ENCODE results near the gene GEMIN5. TPM values are rescaled to one million over a fixed set of nuclear protein-coding genes. Genes with fewer than 3 reads are reported as not detected.

GEMIN5 gene
- polyA plus RNA-seq, 1 of the 3 experiments (the other 2 are of a cell fraction) = 6.6 TPM

- no peak for TF ChIP-seq REST (IDR thresholded peaks at IDR 0.05; ENCODE audit: low read depth, low read length)
- TF ChIP-seq YY1 (IDR thresholded peaks at IDR 0.05; ENCODE audit: low read depth) = no peak
- TF ChIP-seq TCF12 (IDR thresholded peaks at IDR 0.05) = no peak
- no peak for TF ChIP-seq RXRA (IDR thresholded peaks at IDR 0.05; ENCODE audit: borderline replicate concordance, low read depth)
Measured at GRCh38 chr5:154956712-154957111, 18.7 kb upstream of the GEMIN5 start (continued).

DNA sequence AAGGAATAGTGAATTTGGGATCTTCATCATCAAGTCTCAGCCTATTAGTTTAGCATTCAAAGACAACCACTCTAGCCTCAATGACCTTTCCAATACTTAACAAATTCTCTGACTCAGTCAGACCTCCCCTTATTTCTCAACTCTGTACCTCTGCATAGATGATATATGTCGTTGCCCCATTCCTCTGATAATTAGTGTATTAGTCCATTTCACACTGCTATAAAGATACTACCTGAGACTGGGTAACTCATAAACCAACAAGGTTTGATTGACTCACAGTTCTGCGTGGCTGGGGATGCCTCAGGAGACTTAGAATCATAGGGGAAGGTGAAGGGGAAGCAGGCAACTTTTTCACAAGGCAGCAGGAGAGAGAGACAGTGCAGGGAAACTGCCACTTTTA is 11.8 kb upstream of the GEMIN5 start:
- Histone ChIP-seq H3K4me1 (ENCODE audit: control insufficient read depth in 1 of 2, insufficient read depth in 2 of 2, low read depth in 1 of 2, low read length in 1 of 2) (no peaks in the 10 kb centered on the region), H3K9ac (no peak overlapping the region), H3K9me3 (no peaks in the 10 kb centered on the region), H3K79me2 (ENCODE audit: insufficient read depth) (peaks cover 72% of the 10 kb centered on the region), H3F3A (replicated peaks; ENCODE audit: insufficient read depth) (peaks cover 4% of the 10 kb centered on the region), H3K9me2 (no peaks in the 10 kb centered on the region), H3K27ac (ENCODE audit: low read depth in 2 of 2, low read length in 1 of 2) (no peak overlapping the region), H4K20me1 (ENCODE audit: insufficient read depth) (peaks cover 5% of the 10 kb centered on the region; the same call in 1 of the 2 replicates), H3K27me3 (ENCODE audit: insufficient read depth) (no peaks in the 10 kb centered on the region), H3K36me3 (replicated peaks in 1 of 2; ENCODE audit: control insufficient read depth in 1 of 2, insufficient read depth in 2 of 2, low read length in 1 of 2) (peaks cover 5 to 7% of the 10 kb centered on the region in 2 experiments), H2AFZ (ENCODE audit: low read depth) (no peak overlapping the region), H3K4me2 (no peak overlapping the region), H3K4me3 (ENCODE audit: low read depth in 2 of 2, low read length in 1 of 2) (no peak overlapping the region)
- POLR2A ChIA-PET = no interaction called here
- DNase-seq = no peak
- 89% methylated on average over 2 of the region's 2 CpGs for WGBS (ENCODE audit: low lambda C conversion rate)
- no peak for TF ChIP-seq JUND (IDR thresholded peaks at IDR 0.05)
- no peak for TF ChIP-seq MXI1 (IDR thresholded peaks at IDR 0.05; ENCODE audit: low read depth, low read length)
- TF ChIP-seq USF1 (IDR thresholded peaks at IDR 0.05; ENCODE audit: borderline replicate concordance, low read depth) = no peak
- TF ChIP-seq GATA2 (CRISPR knock-in tag; IDR thresholded peaks at IDR 0.05) = no peak
- TF ChIP-seq TEAD4 (IDR thresholded peaks at IDR 0.05; ENCODE audit: borderline replicate concordance, insufficient read depth) = no peak
- no peak for TF ChIP-seq TAF1 (IDR thresholded peaks at IDR 0.05; ENCODE audit: borderline replicate concordance, low read depth, low read length)
- TF ChIP-seq POLR2AphosphoS5 (IDR thresholded peaks at IDR 0.05; ENCODE audit: low read depth, low read length) = no peak
- TF ChIP-seq EP300 (IDR thresholded peaks at IDR 0.05; ENCODE audit: borderline replicate concordance in 1 of 2, low read depth in 1 of 2, low read length in 1 of 2) = no peak
- no peak for TF ChIP-seq MEF2A (IDR thresholded peaks at IDR 0.05; ENCODE audit: borderline replicate concordance, low read depth)
- no peak for TF ChIP-seq TCF12 (IDR thresholded peaks at IDR 0.05)
- no peak for TF ChIP-seq NRF1 (IDR thresholded peaks at IDR 0.05; ENCODE audit: low read depth, low read length)
- no peak for TF ChIP-seq FOXJ3 (CRISPR knock-in tag; IDR thresholded peaks at IDR 0.05)
- CTCF ChIA-PET = no interaction called here
